GM12865 (cell line): ENCODE results near the gene IL33.

Experiments
- DNase-seq: peaks from one replicate; pipeline ENCODE4 v3.0.0; 2010; ENCODE audit warnings: low read depth
- H3K4me3 ChIP-seq: 2 replicates; pipeline ENCODE4 v1.5.1; 2011; ENCODE audit warnings: mild to moderate bottlenecking, low read depth, low read length, control low read depth
- TF ChIP-seq, protein P1 (sequence below): IDR thresholded peaks from 2 replicates; pipeline ENCODE4 v1.5.1; 2011; ENCODE audit warnings: low read length, control low read depth, low read depth, inconsistent platforms; ENCODE audit not compliant: insufficient read depth; ENCODE audit errors: missing control alignments

Gene IL33

DNA sequence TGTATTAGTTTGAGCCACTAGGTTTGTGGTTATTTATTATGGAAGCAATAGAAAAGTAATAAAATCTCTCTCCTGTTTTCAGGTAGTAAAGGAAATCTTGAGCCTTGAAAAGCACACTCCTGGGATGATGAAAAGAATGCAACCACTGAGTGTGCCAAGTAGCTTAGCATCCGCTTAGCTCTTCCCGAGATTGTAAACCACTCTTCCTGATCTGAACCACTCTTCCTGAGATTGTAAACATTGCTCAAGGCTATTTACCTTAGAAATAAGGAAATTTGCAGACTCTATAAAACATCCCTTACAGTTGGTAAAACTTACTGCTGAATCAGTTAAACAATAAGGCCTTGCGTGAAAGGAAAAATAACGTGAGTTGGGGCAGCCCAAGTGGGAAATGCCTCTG lies 17.4 kb upstream of the IL33 start:
- TF ChIP-seq, protein P1, sequence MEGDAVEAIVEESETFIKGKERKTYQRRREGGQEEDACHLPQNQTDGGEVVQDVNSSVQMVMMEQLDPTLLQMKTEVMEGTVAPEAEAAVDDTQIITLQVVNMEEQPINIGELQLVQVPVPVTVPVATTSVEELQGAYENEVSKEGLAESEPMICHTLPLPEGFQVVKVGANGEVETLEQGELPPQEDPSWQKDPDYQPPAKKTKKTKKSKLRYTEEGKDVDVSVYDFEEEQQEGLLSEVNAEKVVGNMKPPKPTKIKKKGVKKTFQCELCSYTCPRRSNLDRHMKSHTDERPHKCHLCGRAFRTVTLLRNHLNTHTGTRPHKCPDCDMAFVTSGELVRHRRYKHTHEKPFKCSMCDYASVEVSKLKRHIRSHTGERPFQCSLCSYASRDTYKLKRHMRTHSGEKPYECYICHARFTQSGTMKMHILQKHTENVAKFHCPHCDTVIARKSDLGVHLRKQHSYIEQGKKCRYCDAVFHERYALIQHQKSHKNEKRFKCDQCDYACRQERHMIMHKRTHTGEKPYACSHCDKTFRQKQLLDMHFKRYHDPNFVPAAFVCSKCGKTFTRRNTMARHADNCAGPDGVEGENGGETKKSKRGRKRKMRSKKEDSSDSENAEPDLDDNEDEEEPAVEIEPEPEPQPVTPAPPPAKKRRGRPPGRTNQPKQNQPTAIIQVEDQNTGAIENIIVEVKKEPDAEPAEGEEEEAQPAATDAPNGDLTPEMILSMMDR: no peak
- H3K4me3 ChIP-seq: no peak overlapping the region
- no peak for DNase-seq

DNA sequence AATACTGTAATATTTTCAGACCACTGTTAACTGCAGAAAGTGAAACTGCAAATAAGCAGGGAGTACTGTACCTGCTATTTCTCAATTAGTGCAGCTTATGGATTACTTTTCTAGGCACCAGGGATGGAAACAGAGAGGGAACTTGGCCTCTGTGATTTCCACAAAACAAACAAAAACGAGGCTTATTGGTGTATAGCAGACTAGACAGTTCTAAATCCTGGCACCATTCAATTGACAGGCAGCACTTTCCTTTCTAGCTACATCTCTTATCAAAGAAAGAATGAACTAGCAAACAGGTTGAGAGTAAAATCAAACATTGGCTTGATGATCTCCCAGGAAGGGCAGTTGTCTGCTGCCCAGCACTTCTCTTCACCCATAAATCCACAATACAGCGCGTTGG lies 16.0 kb upstream of the IL33 start:
- DNase-seq: no peak
- H3K4me3 ChIP-seq: no peak overlapping the region
- TF ChIP-seq, protein P1: no peak

DNA sequence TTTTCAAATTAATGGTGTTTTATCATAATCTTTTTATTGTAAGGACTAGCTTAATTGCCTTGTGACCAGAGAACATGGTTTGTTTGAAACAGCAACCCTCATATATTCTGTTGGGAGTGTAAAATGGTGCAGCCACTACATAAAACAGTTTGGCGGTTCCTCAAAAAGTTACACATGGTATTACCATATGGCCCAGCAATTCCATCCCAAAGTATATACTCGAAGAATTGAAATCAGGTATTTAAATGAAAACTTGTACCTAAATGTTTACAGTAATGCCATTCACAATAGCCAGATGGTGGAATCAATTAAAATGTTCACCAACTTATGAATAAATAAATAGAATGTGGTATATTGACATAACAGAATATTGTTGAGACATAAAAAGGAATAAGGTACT lies 14.8 kb upstream of the IL33 start:
- H3K4me3 ChIP-seq: no peak overlapping the region
- no peak for DNase-seq
- TF ChIP-seq, protein P1: no peak

DNA sequence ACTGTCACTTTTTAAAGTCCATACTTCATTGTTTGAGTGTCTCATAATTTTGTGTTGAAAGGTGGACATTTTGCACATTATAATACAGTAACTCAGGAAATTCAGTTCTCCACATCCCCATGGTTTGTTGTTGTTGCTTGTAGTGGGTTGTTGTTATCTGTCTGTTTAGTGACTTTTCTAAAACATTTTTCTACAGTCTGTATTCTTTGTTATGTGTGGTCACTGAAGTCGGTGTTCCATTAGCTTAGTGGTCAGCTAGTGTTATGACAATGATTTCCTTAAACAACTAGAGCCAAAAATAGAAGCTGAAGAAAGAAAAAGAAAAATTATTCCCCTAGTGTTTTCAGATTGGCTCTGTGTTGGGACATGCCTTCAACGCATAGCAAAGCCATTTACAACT lies 5.6 kb upstream of the IL33 start:
- H3K4me3 ChIP-seq: no peak overlapping the region
- DNase-seq: no peak
- TF ChIP-seq, protein P1: no peak

DNA sequence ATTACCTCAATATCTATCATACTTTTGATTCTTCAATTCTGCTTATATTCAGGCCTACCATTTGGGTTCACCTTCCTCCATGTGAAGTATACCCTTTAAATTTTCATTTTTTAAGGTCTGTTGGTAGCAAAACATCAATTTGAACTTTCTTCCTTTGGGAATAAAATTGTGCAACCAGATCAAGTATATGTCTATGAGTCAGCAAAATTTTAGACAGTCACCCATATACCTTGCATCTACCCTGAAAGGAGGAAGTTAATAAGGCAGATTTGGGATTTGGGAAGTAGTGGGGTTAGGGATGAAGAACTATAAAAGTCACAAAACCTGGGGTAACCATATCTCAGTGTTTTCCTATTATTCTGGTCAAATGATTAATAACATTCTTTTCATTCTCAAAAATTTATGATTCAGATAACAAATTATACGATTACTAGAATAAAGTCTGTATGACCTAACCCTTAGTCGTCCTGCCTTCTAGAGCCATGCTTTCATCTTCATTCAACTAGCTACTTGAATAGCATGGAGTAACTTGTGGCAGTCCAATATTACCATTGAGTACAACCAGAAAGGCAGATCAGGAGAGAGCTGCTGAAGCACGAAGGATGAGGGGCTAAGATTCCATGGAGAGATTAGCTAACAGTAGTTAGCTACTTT lies 2.8 kb upstream of the IL33 start:
- DNase-seq: no peak
- TF ChIP-seq, protein P1: no peak
- H3K4me3 ChIP-seq: no peak overlapping the region

DNA sequence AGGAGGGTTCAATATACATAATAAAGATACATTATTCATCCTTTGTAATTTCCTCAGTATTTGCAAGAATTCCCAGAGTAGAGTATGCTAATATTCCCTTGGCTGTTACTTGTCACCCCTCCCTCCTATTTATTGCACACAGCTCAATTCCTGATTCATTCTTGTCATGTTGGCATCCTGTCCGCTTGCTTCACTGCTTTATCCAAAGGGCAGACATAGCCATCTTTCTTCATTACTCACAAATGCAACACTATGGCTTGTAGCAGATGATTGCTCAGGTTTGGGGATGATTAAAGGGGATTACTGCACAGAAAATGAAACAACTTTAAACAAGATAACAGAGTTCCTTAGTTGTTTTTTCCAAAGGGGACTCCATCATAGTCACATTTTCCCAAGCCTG lies 1.2 kb upstream of the IL33 start:
- TF ChIP-seq, protein P1: no peak
- no peak overlapping the region for H3K4me3 ChIP-seq
- no peak for DNase-seq

DNA sequence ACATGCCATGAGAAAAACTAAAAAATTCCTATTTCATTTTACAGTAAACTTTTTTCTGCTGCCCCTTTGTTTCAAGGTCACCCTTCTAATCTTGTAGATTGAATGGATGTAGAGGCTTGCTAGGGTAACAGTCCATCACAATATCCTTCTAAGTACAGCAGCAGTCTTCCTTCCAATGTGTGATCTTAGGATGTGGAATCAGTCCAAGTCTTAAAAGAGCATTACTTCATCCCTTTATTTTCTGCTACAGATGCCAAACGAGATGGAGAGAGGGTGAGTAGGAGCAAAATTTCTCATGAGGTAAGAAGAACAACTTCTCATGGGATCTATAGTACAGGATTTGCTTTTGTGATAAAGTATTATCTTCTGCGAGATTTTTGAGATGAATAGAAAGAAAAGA lies 704 bp upstream of the IL33 start:
- DNase-seq: no peak
- TF ChIP-seq, protein P1: no peak
- no peak overlapping the region for H3K4me3 ChIP-seq
